GM23338 (cell line): Measurements from ENCODE around the gene CYTH3. TPM values are rescaled to one million over a fixed set of nuclear protein-coding genes. Genes with fewer than 3 reads are reported as not detected.

Experiments
- ATAC-seq: fragments of 200-7000 bp; cut with Tn5 transposase; 3 replicates; pipeline ENCODE4 v1.9.1; 2020
- DNase-seq: peaks from one replicate; pipeline ENCODE4 v3.0.0-alpha.2; 2015; ENCODE audit warnings: low spot score
- H2AFZ ChIP-seq: fragments of 200-600 bp; sonication (generic); 2 replicates; pipeline ENCODE4 v1.8.0; 2016; ENCODE audit warnings: antibody characterized with exemption, mild to moderate bottlenecking, moderate library complexity
- H3F3A ChIP-seq: fragments of 200-600 bp; sonication (generic); replicated peaks from 2 replicates; pipeline ENCODE4 v1.8.0; 2017; ENCODE audit warnings: antibody characterized with exemption, mixed run types, low read depth
- H3K27ac ChIP-seq: fragments of 200-600 bp; sonication (generic); 2 replicates; pipeline ENCODE4 v1.6.1; 2016; ENCODE audit warnings: low read depth
- H3K27me3 ChIP-seq: fragments of 200-600 bp; sonication (generic); 2 replicates; pipeline ENCODE4 v1.8.0; 2016; ENCODE audit warnings: mild to moderate bottlenecking, mixed run types, moderate library complexity; ENCODE audit not compliant: insufficient read depth
- H3K36me3 ChIP-seq: fragments of 200-600 bp; sonication (generic); 2 replicates; pipeline ENCODE4 v1.8.0; 2016; ENCODE audit warnings: mild to moderate bottlenecking; ENCODE audit not compliant: insufficient read depth
- H3K4me1 ChIP-seq: fragments of 200-600 bp; sonication (generic); 2 replicates; pipeline ENCODE4 v1.8.0; 2016; ENCODE audit warnings: mild to moderate bottlenecking, moderate library complexity; ENCODE audit not compliant: insufficient read depth
- H3K4me2 ChIP-seq: fragments of 200-600 bp; sonication (generic); 2 replicates; pipeline ENCODE4 v1.7.1; 2017; ENCODE audit warnings: mixed run types
- H3K4me3 ChIP-seq: fragments of 200-600 bp; sonication (generic); 2 replicates; pipeline ENCODE4 v1.6.1; 2016; ENCODE audit warnings: mixed run types
- H3K79me2 ChIP-seq: fragments of 200-600 bp; sonication (generic); replicated peaks from 2 replicates; pipeline ENCODE4 v1.8.0; 2017; ENCODE audit warnings: mild to moderate bottlenecking; ENCODE audit not compliant: insufficient read depth
- H3K9me2 ChIP-seq: fragments of 200-600 bp; sonication (generic); 2 replicates; pipeline ENCODE4 v1.8.0; 2017; ENCODE audit not compliant: insufficient read depth
- H4K20me1 ChIP-seq: fragments of 200-600 bp; sonication (generic); replicated peaks from 2 replicates; pipeline ENCODE4 v1.8.0; 2017; ENCODE audit warnings: mild to moderate bottlenecking; ENCODE audit not compliant: insufficient read depth
- H3K27ac Mint-ChIP-seq: 2 replicates; pipeline ENCODE4 v1.8.0; 2020; ENCODE audit warnings: inconsistent platforms, mild to moderate bottlenecking, moderate library complexity, mixed read lengths
- H3K27me3 Mint-ChIP-seq: 3 replicates; pipeline ENCODE4 v1.8.0; 2022; ENCODE audit warnings: low read depth, mild to moderate bottlenecking, moderate library complexity, mixed read lengths, inconsistent platforms; ENCODE audit not compliant: insufficient read depth, poor library complexity
- H3K36me3 Mint-ChIP-seq: 3 replicates; pipeline ENCODE4 v1.8.0; 2021; ENCODE audit warnings: low read depth, mild to moderate bottlenecking, inconsistent platforms, moderate library complexity, mixed read lengths
- H3K4me1 Mint-ChIP-seq: 3 replicates; pipeline ENCODE4 v1.8.0; 2020; ENCODE audit warnings: mild to moderate bottlenecking, inconsistent platforms, mixed read lengths
- H3K4me3 Mint-ChIP-seq: 3 replicates; pipeline ENCODE4 v1.8.0; 2021; ENCODE audit warnings: moderate library complexity, mild to moderate bottlenecking, inconsistent platforms, mixed read lengths
- H3K9me3 Mint-ChIP-seq: 3 replicates; pipeline ENCODE4 v1.8.0; 2020; ENCODE audit warnings: moderate library complexity, mild to moderate bottlenecking, inconsistent platforms, mixed read lengths
- CREB1 ChIP-seq: fragments of 250-450 bp; sonication (Bioruptor Pico); IDR thresholded peaks from 2 replicates; pipeline ENCODE4 v1.5.0; 2020; ENCODE audit warnings: low read depth, mild to moderate bottlenecking, moderate library complexity
- ETS1 ChIP-seq: IDR thresholded peaks from 2 replicates; pipeline ENCODE4 v1.6.1; 2016; ENCODE audit warnings: antibody characterized with exemption
- EZH2 ChIP-seq: fragments of 200-600 bp; sonication (generic); IDR thresholded peaks from one replicate; pipeline ENCODE4 v1.8.0; 2017; ENCODE audit warnings: antibody characterized with exemption, mild to moderate bottlenecking, low read depth; ENCODE audit not compliant: unreplicated experiment
- EZH2phosphoT487 ChIP-seq: fragments of 200-600 bp; sonication (generic); IDR thresholded peaks from one replicate; pipeline ENCODE4 v1.8.1; 2018; ENCODE audit warnings: antibody characterized with exemption; ENCODE audit not compliant: unreplicated experiment
- JUNB ChIP-seq: IDR thresholded peaks from one replicate; pipeline ENCODE4 v1.6.1; 2016; ENCODE audit warnings: antibody characterized with exemption; ENCODE audit not compliant: unreplicated experiment
- NANOG ChIP-seq: IDR thresholded peaks from 2 replicates; pipeline ENCODE4 v1.6.1; 2016; ENCODE audit warnings: antibody characterized with exemption, borderline replicate concordance
- POLR2AphosphoS5 ChIP-seq: IDR thresholded peaks from 2 replicates; pipeline ENCODE4 v1.6.1; 2016; ENCODE audit warnings: antibody characterized with exemption, low read depth
- STAT1 ChIP-seq: IDR thresholded peaks from one replicate; pipeline ENCODE4 v1.6.1; 2016; ENCODE audit warnings: antibody characterized with exemption; ENCODE audit not compliant: unreplicated experiment
- ZNF114 ChIP-seq: fragments of 250-450 bp; sonication (Bioruptor Pico); IDR thresholded peaks from 2 replicates; pipeline ENCODE4 v1.5.0; 2020; ENCODE audit warnings: mild to moderate bottlenecking, moderate library complexity
- ZNF331 ChIP-seq: fragments of 250-450 bp; sonication (Bioruptor Pico); IDR thresholded peaks from 2 replicates; pipeline ENCODE4 v1.5.0; 2020; ENCODE audit warnings: low read depth, mild to moderate bottlenecking, moderate library complexity
- polyA plus RNA-seq: library from polyadenylated mRNA; unstranded; fragments of >200 nt; fragmentation: Nextera tagmentation; extraction: Ambion mirVana; gene quantifications from 2 replicates; pipeline ENCODE4 v1.2.1, GENCODE V29; 2016
- total RNA-seq: library from RNA; depleted of rRNA; stranded (reverse); fragments of >200 nt; shearing (Covaris generic); gene quantifications from 2 replicates; pipeline ENCODE4 v1.2.3, GENCODE V29; 2014
- TF ChIP-seq, protein P1 (sequence below), 2 experiments: fragments of 200-600 bp in 1 of 2; sonication (generic) in 1 of 2; conservative IDR thresholded peaks; 2 replicates each; pipeline versions ENCODE4 v1.5.1 to v1.6.1; 2016 to 2017; ENCODE audit warnings: antibody characterized with exemption in 2 of 2, low read depth in 2 of 2, mild to moderate bottlenecking in 2 of 2, moderate library complexity in 1 of 2
- TF ChIP-seq, protein P2 (sequence below): fragments of 250-450 bp; sonication (Bioruptor Pico); IDR thresholded peaks from 2 replicates; pipeline ENCODE4 v1.5.0; 2020; ENCODE audit warnings: mild to moderate bottlenecking, moderate library complexity
- TF ChIP-seq, protein P3 (sequence below): IDR thresholded peaks from one replicate; pipeline ENCODE4 v1.6.1; 2018; ENCODE audit warnings: antibody characterized with exemption; ENCODE audit not compliant: unreplicated experiment

Gene CYTH3
- total and polyA plus RNA-seq, 2 experiments from 2014 or later, result 4.6 to 15.3 TPM

GRCh38 chr7:6139189-6139996, 133.0 kb downstream of the CYTH3 start:
- ATAC-seq, result no peak
- peaks cover 55% of the 10 kb centered on the region for H3K36me3 Mint-ChIP-seq
- H3K4me3 Mint-ChIP-seq, result no peak overlapping the region

More at GRCh38 chr7:6139189-6139996, 133.0 kb downstream of the CYTH3 start:
- no peaks in the 10 kb centered on the region for H3K4me1 Mint-ChIP-seq
- H2AFZ ChIP-seq, result no peak overlapping the region
- no peak overlapping the region for H3K27ac Mint-ChIP-seq
- DNase-seq, result no peak
- H3K27me3 Mint-ChIP-seq, result peaks cover 2% of the 10 kb centered on the region
- no peak overlapping the region for H3K27ac ChIP-seq
- no peaks in the 10 kb centered on the region for H3K9me3 Mint-ChIP-seq
- no peak for TF ChIP-seq CREB1 (CRISPR knock-in tag)
- TF ChIP-seq STAT1, result no peak
- no peak for TF ChIP-seq EZH2phosphoT487
- no peak for TF ChIP-seq NANOG
- TF ChIP-seq, protein P1, sequence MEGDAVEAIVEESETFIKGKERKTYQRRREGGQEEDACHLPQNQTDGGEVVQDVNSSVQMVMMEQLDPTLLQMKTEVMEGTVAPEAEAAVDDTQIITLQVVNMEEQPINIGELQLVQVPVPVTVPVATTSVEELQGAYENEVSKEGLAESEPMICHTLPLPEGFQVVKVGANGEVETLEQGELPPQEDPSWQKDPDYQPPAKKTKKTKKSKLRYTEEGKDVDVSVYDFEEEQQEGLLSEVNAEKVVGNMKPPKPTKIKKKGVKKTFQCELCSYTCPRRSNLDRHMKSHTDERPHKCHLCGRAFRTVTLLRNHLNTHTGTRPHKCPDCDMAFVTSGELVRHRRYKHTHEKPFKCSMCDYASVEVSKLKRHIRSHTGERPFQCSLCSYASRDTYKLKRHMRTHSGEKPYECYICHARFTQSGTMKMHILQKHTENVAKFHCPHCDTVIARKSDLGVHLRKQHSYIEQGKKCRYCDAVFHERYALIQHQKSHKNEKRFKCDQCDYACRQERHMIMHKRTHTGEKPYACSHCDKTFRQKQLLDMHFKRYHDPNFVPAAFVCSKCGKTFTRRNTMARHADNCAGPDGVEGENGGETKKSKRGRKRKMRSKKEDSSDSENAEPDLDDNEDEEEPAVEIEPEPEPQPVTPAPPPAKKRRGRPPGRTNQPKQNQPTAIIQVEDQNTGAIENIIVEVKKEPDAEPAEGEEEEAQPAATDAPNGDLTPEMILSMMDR (conservative IDR thresholded peaks at IDR 0.05; ENCODE audit: low read depth in 2 of 2), result no peak
- TF ChIP-seq ETS1, result no peak
- TF ChIP-seq, protein P2, sequence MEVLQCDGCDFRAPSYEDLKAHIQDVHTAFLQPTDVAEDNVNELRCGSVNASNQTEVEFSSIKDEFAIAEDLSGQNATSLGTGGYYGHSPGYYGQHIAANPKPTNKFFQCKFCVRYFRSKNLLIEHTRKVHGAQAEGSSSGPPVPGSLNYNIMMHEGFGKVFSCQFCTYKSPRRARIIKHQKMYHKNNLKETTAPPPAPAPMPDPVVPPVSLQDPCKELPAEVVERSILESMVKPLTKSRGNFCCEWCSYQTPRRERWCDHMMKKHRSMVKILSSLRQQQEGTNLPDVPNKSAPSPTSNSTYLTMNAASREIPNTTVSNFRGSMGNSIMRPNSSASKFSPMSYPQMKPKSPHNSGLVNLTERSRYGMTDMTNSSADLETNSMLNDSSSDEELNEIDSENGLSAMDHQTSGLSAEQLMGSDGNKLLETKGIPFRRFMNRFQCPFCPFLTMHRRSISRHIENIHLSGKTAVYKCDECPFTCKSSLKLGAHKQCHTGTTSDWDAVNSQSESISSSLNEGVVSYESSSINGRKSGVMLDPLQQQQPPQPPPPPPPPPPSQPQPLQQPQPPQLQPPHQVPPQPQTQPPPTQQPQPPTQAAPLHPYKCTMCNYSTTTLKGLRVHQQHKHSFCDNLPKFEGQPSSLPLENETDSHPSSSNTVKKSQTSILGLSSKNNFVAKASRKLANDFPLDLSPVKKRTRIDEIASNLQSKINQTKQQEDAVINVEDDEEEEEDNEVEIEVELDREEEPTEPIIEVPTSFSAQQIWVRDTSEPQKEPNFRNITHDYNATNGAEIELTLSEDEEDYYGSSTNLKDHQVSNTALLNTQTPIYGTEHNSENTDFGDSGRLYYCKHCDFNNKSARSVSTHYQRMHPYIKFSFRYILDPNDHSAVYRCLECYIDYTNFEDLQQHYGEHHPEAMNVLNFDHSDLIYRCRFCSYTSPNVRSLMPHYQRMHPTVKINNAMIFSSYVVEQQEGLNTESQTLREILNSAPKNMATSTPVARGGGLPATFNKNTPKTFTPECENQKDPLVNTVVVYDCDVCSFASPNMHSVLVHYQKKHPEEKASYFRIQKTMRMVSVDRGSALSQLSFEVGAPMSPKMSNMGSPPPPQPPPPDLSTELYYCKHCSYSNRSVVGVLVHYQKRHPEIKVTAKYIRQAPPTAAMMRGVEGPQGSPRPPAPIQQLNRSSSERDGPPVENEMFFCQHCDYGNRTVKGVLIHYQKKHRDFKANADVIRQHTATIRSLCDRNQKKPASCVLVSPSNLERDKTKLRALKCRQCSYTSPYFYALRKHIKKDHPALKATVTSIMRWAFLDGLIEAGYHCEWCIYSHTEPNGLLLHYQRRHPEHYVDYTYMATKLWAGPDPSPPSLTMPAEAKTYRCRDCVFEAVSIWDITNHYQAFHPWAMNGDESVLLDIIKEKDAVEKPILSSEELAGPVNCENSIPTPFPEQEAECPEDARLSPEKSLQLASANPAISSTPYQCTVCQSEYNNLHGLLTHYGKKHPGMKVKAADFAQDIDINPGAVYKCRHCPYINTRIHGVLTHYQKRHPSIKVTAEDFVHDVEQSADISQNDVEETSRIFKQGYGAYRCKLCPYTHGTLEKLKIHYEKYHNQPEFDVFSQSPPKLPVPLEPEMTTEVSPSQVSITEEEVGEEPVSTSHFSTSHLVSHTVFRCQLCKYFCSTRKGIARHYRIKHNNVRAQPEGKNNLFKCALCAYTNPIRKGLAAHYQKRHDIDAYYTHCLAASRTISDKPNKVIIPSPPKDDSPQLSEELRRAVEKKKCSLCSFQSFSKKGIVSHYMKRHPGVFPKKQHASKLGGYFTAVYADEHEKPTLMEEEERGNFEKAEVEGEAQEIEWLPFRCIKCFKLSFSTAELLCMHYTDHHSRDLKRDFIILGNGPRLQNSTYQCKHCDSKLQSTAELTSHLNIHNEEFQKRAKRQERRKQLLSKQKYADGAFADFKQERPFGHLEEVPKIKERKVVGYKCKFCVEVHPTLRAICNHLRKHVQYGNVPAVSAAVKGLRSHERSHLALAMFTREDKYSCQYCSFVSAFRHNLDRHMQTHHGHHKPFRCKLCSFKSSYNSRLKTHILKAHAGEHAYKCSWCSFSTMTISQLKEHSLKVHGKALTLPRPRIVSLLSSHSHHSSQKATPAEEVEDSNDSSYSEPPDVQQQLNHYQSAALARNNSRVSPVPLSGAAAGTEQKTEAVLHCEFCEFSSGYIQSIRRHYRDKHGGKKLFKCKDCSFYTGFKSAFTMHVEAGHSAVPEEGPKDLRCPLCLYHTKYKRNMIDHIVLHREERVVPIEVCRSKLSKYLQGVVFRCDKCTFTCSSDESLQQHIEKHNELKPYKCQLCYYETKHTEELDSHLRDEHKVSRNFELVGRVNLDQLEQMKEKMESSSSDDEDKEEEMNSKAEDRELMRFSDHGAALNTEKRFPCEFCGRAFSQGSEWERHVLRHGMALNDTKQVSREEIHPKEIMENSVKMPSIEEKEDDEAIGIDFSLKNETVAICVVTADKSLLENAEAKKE (CRISPR knock-in tag), result no peak
- TF ChIP-seq POLR2AphosphoS5, result no peak
- no peak for TF ChIP-seq ZNF331 (CRISPR knock-in tag)
- TF ChIP-seq ZNF114 (CRISPR knock-in tag), result no peak
- no peak for TF ChIP-seq JUNB
- TF ChIP-seq EZH2, result no peak
- TF ChIP-seq, protein P3, sequence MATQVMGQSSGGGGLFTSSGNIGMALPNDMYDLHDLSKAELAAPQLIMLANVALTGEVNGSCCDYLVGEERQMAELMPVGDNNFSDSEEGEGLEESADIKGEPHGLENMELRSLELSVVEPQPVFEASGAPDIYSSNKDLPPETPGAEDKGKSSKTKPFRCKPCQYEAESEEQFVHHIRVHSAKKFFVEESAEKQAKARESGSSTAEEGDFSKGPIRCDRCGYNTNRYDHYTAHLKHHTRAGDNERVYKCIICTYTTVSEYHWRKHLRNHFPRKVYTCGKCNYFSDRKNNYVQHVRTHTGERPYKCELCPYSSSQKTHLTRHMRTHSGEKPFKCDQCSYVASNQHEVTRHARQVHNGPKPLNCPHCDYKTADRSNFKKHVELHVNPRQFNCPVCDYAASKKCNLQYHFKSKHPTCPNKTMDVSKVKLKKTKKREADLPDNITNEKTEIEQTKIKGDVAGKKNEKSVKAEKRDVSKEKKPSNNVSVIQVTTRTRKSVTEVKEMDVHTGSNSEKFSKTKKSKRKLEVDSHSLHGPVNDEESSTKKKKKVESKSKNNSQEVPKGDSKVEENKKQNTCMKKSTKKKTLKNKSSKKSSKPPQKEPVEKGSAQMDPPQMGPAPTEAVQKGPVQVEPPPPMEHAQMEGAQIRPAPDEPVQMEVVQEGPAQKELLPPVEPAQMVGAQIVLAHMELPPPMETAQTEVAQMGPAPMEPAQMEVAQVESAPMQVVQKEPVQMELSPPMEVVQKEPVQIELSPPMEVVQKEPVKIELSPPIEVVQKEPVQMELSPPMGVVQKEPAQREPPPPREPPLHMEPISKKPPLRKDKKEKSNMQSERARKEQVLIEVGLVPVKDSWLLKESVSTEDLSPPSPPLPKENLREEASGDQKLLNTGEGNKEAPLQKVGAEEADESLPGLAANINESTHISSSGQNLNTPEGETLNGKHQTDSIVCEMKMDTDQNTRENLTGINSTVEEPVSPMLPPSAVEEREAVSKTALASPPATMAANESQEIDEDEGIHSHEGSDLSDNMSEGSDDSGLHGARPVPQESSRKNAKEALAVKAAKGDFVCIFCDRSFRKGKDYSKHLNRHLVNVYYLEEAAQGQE, result no peak
- no peak overlapping the region for H3K4me2 ChIP-seq
- no peaks in the 10 kb centered on the region for H3K27me3 ChIP-seq
- H4K20me1 ChIP-seq, result peaks cover 19% of the 10 kb centered on the region; the same call in 1 of the 2 replicates
- H3K4me3 ChIP-seq, result no peak overlapping the region
- peaks cover 10% of the 10 kb centered on the region; the same call in 1 of the 2 replicates for H3K79me2 ChIP-seq
- H3K36me3 ChIP-seq, result peaks cover 20% of the 10 kb centered on the region
- H3K4me1 ChIP-seq, result no peaks in the 10 kb centered on the region
- H3K9me2 ChIP-seq, result no peaks in the 10 kb centered on the region
- H3F3A ChIP-seq, result no peaks in the 10 kb centered on the region
